ENCODE results near the gene ATP6V1F. TPM values are rescaled to one million over a fixed set of nuclear protein-coding genes. Genes with fewer than 3 reads are reported as not detected.

ATP6V1F gene
- total RNA-seq, 1 experiment from 2014 or later, result 115 TPM

DNA sequence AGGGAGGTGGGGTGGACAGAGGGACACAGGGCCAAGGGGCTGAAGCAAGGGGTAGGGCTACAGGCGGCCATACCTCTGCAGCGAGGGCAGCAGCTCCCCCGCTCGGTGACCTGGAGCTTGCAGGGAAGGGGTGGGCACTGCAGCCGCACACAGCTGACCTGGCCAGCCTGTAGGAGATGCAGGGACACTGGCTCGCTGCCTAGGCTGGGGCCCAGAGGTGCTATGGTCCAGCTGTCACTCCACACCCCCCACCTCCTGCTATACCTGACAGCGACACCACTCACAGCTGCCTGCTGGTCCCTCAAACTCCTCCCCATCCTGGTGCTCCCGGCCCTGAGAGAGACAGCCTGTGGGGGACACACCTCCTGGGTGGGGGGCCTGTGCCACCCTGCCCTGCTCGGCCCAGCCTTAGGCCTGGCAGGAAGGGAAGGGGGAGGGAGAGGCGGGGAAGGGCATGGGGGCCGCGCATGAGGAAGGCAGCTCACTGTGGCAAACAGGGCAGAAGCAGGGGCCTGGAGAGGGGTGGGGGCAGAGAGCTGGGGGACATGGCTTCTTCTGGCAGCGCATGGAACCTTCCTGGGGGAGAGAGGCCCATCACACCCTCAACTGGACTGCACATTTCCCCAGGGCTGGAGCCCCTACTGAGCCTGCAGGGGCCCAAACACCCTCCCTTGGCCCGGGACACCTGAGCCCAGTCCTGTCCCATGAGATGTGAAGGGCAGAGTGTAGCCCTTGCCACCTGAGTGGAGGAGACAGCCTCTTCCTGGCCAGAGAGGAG, 23.9 kb downstream of the ATP6V1F start:
- Histone ChIP-seq H4K8ac (replicated peaks; ENCODE audit: insufficient read length, low read depth, low read length) (no peak overlapping the region), H4K91ac (ENCODE audit: insufficient read length, low read depth, low read length) (no peak overlapping the region), H3K27me3 (ENCODE audit: insufficient read depth, low read length) (no peaks in the 10 kb centered on the region), H3K4me2 (ENCODE audit: insufficient read depth, insufficient read length, low read length) (no peak overlapping the region), H3K4me1 (ENCODE audit: insufficient read depth, low read length) (no peaks in the 10 kb centered on the region), H2AFZ (ENCODE audit: low read length) (no peak overlapping the region), H3K18ac (ENCODE audit: insufficient read length, low read depth, low read length) (no peak overlapping the region), H3K14ac (ENCODE audit: insufficient read depth, low read length) (no peak overlapping the region; the same call in 1 of the 2 replicates), H3K4ac (ENCODE audit: low read depth, low read length) (no peak overlapping the region), H3K9me3 (ENCODE audit: control insufficient read depth, low read depth, low read length) (no peaks in the 10 kb centered on the region), H2BK15ac (ENCODE audit: low read depth, low read length) (no peak overlapping the region), H3K79me1 (ENCODE audit: insufficient read depth, low read depth, low read length, poor library complexity, severe bottlenecking) (no peaks in the 10 kb centered on the region), H2BK20ac (ENCODE audit: low read depth, low read length, poor library complexity, severe bottlenecking) (no peak overlapping the region), H4K5ac (ENCODE audit: insufficient read length, low read depth, low read length) (no peak overlapping the region), H3K27ac (ENCODE audit: insufficient read length, low read depth, low read length) (no peak overlapping the region), H3K56ac (ENCODE audit: insufficient read length, low read depth, low read length) (no peak overlapping the region), H3K79me2 (ENCODE audit: insufficient read depth, low read length) (no peaks in the 10 kb centered on the region), H2AK5ac (ENCODE audit: insufficient read length, low read length) (no peak overlapping the region), H2BK120ac (ENCODE audit: low read depth, low read length, poor library complexity, severe bottlenecking) (no peak overlapping the region), H3K23me2 (ENCODE audit: insufficient read length, low read depth, low read length, poor library complexity, severe bottlenecking) (peaks cover 7% of the 10 kb centered on the region), H2BK12ac (ENCODE audit: insufficient read length, low read depth, low read length) (no peak overlapping the region), H2BK5ac (ENCODE audit: insufficient read length, low read length) (no peak overlapping the region), H3T11ph (ENCODE audit: low read length) (no peak overlapping the region), H3K23ac (ENCODE audit: insufficient read length, low read depth, low read length) (no peak overlapping the region), H4K20me1 (ENCODE audit: control insufficient read depth, insufficient read depth, insufficient read length) (no peaks in the 10 kb centered on the region), H3K9ac (ENCODE audit: extremely low read depth, insufficient read length, low read length) (no peak overlapping the region)
- peaks cover 7% of the 10 kb centered on the region for H3K27me3 Mint-ChIP-seq (ENCODE audit: low read depth)
- H3K4me3 Mint-ChIP-seq, result no peak overlapping the region
- 0 out of 5 replicates have a peak, but pooled peaks cover 0 to 4% of the 10 kb centered on the region in 2 experiments for H3K9me3 Mint-ChIP-seq
- peaks cover 4 to 6% of the 10 kb centered on the region in 2 experiments; a peak in 3 of 4 replicates for H3K4me1 Mint-ChIP-seq
- H3K27ac Mint-ChIP-seq, result no peak overlapping the region
- WGBS (ENCODE audit: extremely low coverage, insufficient read length, low lambda C conversion rate), result no CpG with 5 or more reads among the region's 14 CpGs
- TF ChIP-seq, protein P1, sequence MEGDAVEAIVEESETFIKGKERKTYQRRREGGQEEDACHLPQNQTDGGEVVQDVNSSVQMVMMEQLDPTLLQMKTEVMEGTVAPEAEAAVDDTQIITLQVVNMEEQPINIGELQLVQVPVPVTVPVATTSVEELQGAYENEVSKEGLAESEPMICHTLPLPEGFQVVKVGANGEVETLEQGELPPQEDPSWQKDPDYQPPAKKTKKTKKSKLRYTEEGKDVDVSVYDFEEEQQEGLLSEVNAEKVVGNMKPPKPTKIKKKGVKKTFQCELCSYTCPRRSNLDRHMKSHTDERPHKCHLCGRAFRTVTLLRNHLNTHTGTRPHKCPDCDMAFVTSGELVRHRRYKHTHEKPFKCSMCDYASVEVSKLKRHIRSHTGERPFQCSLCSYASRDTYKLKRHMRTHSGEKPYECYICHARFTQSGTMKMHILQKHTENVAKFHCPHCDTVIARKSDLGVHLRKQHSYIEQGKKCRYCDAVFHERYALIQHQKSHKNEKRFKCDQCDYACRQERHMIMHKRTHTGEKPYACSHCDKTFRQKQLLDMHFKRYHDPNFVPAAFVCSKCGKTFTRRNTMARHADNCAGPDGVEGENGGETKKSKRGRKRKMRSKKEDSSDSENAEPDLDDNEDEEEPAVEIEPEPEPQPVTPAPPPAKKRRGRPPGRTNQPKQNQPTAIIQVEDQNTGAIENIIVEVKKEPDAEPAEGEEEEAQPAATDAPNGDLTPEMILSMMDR (conservative IDR thresholded peaks at IDR 0.05), result no peak
- DNase-seq, result no peak
- H3K36me3 Mint-ChIP-seq (ENCODE audit: insufficient read depth in 1 of 3, low read depth in 3 of 3), result peaks cover 0 to 2% (median 0%) of the 10 kb centered on the region in 3 experiments; a peak in 3 of 7 replicates

Data from H9 (cell line).